ENCODE data around the gene PRSS57. TPM values are rescaled to one million over a fixed set of nuclear protein-coding genes. Genes with fewer than 3 reads are reported as not detected.

The PRSS57 gene
- total RNA-seq, 2 experiments from 2014 or later = not detected

GRCh38 chr19:656751-657559 is 38.3 kb downstream of the PRSS57 start:
- H3K4me3 Mint-ChIP-seq = no peak overlapping the region
- peaks cover 34% of the 10 kb centered on the region for H3K4me1 Mint-ChIP-seq
- H3K27ac Mint-ChIP-seq = peak overlapping the region; percentile 13
- peaks cover 29% of the 10 kb centered on the region for H3K36me3 Mint-ChIP-seq (ENCODE audit: low read depth)
- POLR2A ChIA-PET = no interaction called here
- no peak for DNase-seq
- H3K9me3 Mint-ChIP-seq = no peaks in the 10 kb centered on the region
- H3K27me3 Mint-ChIP-seq = no peaks in the 10 kb centered on the region
- CTCF ChIA-PET = no interaction called here

GRCh38 chr19:655691-656090 is 39.6 kb downstream of the PRSS57 start:
- Mint-ChIP-seq H3K36me3 (ENCODE audit: low read depth) (peaks cover 20% of the 10 kb centered on the region), H3K4me1 (peaks cover 33% of the 10 kb centered on the region), H3K4me3 (no peak overlapping the region), H3K9me3 (no peaks in the 10 kb centered on the region), H3K27me3 (no peaks in the 10 kb centered on the region), H3K27ac (no peak overlapping the region)
- POLR2A ChIA-PET = no interaction called here
- no peak for DNase-seq
- CTCF ChIA-PET = no interaction called here

DNA sequence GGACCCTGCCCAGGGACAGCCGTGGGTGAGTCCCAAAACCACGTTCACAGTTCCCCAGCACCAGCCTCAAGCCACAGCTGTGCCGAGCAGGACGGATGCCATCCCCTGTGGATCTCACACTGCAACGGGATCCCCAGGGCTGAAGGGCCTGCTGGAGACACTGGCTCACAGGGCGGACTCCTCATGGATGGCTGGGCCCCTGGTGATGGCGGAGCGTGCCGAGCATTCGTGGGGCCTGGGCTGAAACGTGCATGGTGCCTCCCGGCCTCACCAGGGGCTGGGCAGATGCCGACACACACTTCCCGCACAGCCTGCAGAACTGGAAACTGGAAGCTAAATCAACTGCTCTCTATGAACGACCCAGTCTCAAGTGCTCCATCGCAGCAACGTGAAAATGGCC is 41.8 kb downstream of the PRSS57 start:
- H3K36me3 Mint-ChIP-seq (ENCODE audit: low read depth) = peaks cover 17% of the 10 kb centered on the region
- DNase-seq = no peak
- H3K27ac Mint-ChIP-seq = no peak overlapping the region
- no peak overlapping the region for H3K4me3 Mint-ChIP-seq
- no peaks in the 10 kb centered on the region for H3K9me3 Mint-ChIP-seq
- peaks cover 14% of the 10 kb centered on the region for H3K4me1 Mint-ChIP-seq
- ChIA-PET CTCF (no interaction called here), POLR2A (no interaction called here)
- no peaks in the 10 kb centered on the region for H3K27me3 Mint-ChIP-seq

GRCh38 chr19:652467-653389 is 42.5 kb downstream of the PRSS57 start:
- H3K36me3 Mint-ChIP-seq (ENCODE audit: low read depth) = peaks cover 17% of the 10 kb centered on the region
- no peak overlapping the region for H3K4me3 Mint-ChIP-seq
- H3K27me3 Mint-ChIP-seq = no peaks in the 10 kb centered on the region
- no peak for DNase-seq
- H3K4me1 Mint-ChIP-seq = peaks cover 14% of the 10 kb centered on the region
- ChIA-PET POLR2A (no interaction called here), CTCF (no interaction called here)
- H3K27ac Mint-ChIP-seq = no peak overlapping the region
- no peaks in the 10 kb centered on the region for H3K9me3 Mint-ChIP-seq

DNA sequence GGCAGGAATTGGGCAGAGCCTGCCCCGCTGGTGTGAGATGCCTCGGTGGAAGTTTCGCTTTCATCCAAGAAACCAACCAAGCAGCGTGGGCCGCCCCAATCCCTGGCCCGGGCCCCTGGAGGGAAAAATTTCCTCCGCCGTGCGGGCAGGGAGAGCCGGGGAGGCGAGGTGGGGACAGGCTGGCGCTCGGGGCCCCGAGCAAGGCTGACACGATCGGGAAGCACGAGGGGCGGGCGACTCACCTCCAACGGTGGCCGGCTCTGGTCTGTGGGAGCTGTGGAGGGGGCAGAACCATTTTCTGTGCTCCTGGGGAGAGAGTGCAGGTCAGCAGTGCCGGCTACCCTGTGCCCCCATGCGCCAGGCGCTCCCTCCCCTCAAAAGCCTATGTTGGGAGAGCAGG is 43.3 kb downstream of the PRSS57 start:
- no peak for DNase-seq
- H3K27ac Mint-ChIP-seq = no peak overlapping the region
- peaks cover 13% of the 10 kb centered on the region for H3K4me1 Mint-ChIP-seq
- ChIA-PET CTCF (no interaction called here), POLR2A (no interaction called here)
- H3K4me3 Mint-ChIP-seq = no peak overlapping the region
- no peaks in the 10 kb centered on the region for H3K9me3 Mint-ChIP-seq
- no peaks in the 10 kb centered on the region for H3K27me3 Mint-ChIP-seq
- peaks cover 17% of the 10 kb centered on the region for H3K36me3 Mint-ChIP-seq (ENCODE audit: low read depth)

DNA sequence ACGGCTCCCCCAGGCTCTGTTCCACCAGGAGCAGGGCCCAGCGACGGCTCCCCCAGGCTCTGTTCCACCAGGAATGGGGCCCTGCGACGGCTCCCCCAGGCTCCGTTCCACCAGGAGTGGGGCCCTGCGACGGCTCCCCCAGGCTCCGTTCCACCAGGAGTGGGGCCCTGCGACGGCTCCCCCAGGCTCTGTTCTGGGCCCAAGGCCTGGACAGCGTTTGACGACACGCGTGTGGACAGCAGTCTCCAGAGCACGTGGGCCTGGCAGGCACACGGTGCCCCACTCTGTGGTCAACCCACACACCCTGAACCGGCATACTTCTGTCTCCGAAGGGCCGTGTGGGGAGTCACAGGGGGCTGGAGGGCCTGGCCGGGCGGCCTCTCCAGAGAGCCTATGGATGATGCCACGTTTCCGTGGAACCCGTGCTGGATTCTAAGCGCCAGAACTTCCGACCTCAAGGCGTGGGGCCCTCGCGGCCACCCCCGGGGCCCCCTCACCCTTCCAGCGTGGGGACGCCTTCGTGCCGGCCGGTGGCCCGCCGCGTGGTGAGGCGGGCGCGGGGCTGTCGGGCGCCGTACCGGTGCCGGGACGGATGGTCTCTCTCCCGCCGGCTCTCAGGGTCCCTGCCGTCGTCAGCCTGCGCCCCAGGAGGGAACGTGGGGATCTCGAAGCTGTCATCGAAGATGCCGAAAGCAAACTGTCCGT is 44.0 kb downstream of the PRSS57 start:
- Mint-ChIP-seq H3K27ac (no peak overlapping the region), H3K27me3 (no peaks in the 10 kb centered on the region), H3K9me3 (no peaks in the 10 kb centered on the region), H3K4me1 (peaks cover 13% of the 10 kb centered on the region), H3K36me3 (ENCODE audit: low read depth) (peaks cover 17% of the 10 kb centered on the region), H3K4me3 (no peak overlapping the region)
- DNase-seq = no peak
- ChIA-PET CTCF (interaction anchor here (1.5 kb wide), 1 partner anchor 66 kb away, joined by 3 read pairs; no protein-coding TSS in a partner anchor), POLR2A (no interaction called here)

DNA sequence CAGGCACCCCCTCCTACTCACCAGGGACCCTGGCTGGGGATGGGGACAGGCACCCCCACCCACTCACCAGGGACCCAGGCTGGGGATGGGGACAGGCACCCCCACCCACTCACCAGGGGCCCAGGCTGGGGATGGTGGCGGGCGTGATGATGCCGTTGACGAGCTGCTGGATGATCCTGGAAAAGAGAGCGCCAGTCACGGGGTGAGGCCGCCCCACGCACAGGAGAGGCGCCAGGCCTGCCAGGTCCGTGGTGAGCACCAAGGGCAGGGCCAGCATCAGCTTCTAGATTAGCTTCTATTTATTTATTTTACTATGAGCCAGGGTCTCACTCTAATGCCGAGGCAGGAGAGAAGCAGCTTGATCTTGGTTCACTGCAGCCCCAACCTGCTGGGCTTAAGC is 45.1 kb downstream of the PRSS57 start:
- DNase-seq = no peak
- Mint-ChIP-seq H3K4me1 (peaks cover 4% of the 10 kb centered on the region), H3K36me3 (ENCODE audit: low read depth) (peaks cover 16% of the 10 kb centered on the region), H3K9me3 (no peaks in the 10 kb centered on the region), H3K4me3 (no peak overlapping the region), H3K27ac (no peak overlapping the region), H3K27me3 (no peaks in the 10 kb centered on the region)
- CTCF ChIA-PET = interaction anchor here (1.5 kb wide), 1 partner anchor 65 kb away, joined by 3 read pairs; no protein-coding TSS in a partner anchor
- POLR2A ChIA-PET = no interaction called here

DNA sequence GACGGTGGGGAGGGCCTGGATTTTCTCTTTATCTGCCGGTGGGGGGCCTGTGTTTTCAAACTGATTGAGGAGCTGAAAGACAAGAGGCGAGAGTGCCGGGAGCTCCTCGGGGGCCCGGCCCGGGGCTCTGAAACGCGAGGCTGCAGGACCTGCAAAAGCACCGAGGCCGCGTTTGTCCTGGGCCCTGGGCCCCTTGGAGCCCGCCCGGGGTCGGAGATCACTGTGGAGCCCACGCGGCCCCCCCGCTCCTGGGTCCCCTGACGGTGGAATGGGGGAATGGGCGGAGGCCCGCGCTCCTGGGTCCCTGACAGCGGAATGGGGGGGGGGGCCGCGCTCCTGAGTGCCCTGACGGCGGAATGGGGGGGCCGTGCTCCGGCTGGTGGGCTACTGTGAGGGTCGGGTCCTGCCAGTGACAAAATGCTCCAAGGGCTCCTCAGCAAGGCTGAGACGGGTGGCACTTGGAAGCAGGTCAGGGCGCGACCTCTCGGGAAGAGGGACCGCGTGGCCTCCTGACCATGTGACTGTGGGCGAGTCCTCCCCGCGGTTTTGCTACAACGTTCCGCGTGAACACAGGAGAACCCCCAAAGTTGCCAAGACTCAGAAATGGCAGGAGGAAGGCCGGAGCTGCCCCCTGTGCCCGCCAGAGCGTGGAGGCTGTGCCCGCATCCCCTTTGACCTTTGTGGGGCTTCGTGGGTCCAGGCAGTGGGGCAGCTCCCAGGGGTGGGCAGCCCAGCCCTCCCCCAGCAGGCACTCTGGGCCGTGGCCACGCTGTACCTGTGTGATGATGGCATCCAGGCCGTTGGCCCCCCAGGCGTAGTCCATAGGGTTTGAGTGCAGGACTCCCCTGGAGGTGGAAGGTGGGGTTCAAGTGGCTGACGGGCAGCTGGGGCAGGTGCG is 46.1 kb downstream of the PRSS57 start:
- CTCF ChIA-PET = interaction anchor here (0.6 kb wide), 1 partner anchor 617 kb away, joined by 3 read pairs; no protein-coding TSS in a partner anchor

GRCh38 chr19:648305-648704 is 46.9 kb downstream of the PRSS57 start:
- no peak overlapping the region for H3K4me3 Mint-ChIP-seq

More for the DNA sequence above, 46.1 kb downstream of the PRSS57 start:
- Mint-ChIP-seq H3K27me3 (no peaks in the 10 kb centered on the region), H3K27ac (no peak overlapping the region), H3K4me1 (no peaks in the 10 kb centered on the region), H3K36me3 (ENCODE audit: low read depth) (peaks cover 11% of the 10 kb centered on the region), H3K4me3 (no peak overlapping the region), H3K9me3 (no peaks in the 10 kb centered on the region)
- no peak for DNase-seq
- POLR2A ChIA-PET = no interaction called here

GRCh38 chr19:647566-648284 is 47.5 kb downstream of the PRSS57 start:
- ChIA-PET CTCF (no interaction called here), POLR2A (no interaction called here)
- no peak for DNase-seq
- Mint-ChIP-seq H3K36me3 (ENCODE audit: low read depth) (peaks cover 6% of the 10 kb centered on the region), H3K4me1 (no peaks in the 10 kb centered on the region), H3K4me3 (no peak overlapping the region), H3K27ac (no peak overlapping the region), H3K27me3 (no peaks in the 10 kb centered on the region), H3K9me3 (no peaks in the 10 kb centered on the region)

More at GRCh38 chr19:648305-648704, 46.9 kb downstream of the PRSS57 start:
- no peak for DNase-seq
- Mint-ChIP-seq H3K36me3 (ENCODE audit: low read depth) (peaks cover 6% of the 10 kb centered on the region), H3K27me3 (no peaks in the 10 kb centered on the region), H3K27ac (no peak overlapping the region), H3K9me3 (no peaks in the 10 kb centered on the region), H3K4me1 (no peaks in the 10 kb centered on the region)
- ChIA-PET POLR2A (no interaction called here), CTCF (no interaction called here)

DNA sequence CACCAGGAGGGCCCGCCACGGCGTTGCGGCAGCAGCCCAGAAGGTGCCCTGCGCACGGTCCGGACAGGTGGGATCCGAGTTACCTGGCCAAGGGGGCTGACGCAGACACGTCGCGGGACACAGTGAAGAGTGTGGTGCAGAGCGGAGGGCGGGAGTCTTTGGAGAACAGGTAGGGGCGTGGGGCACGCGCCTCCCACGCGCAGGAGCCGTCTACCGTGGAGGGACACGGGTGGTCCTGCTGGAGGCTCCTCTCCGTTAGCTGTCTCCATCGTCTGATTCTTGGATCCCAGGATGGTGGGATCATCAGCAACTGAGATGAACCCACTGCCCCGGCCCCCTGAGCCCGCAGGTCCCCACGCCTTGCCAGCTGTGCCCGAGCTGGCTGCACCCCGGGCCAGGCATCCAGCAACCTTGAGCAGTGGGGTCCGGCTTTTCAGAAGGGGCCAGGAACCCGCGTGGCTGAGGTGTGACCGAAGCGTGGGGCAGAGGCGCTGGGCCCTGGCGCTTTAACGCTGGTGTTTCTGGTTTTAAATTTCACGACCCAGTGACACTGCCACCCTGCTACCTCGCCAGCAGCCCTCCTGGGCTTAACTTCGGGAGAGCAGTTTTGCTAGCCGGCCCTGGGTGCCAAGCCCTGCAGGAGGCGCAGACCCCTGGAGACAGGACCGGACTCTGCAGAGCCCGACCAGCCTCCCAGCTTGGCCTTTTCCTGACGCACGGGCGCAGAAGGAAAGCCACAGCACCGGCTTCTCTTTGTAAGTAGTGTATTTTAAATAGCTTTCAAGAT is 48.3 kb downstream of the PRSS57 start:
- POLR2A ChIA-PET = no interaction called here
- no peak overlapping the region for H3K4me3 Mint-ChIP-seq
- H3K27me3 Mint-ChIP-seq = no peaks in the 10 kb centered on the region
- H3K9me3 Mint-ChIP-seq = no peaks in the 10 kb centered on the region
- peaks cover 6% of the 10 kb centered on the region for H3K36me3 Mint-ChIP-seq (ENCODE audit: low read depth)
- no peaks in the 10 kb centered on the region for H3K4me1 Mint-ChIP-seq
- no peak overlapping the region for H3K27ac Mint-ChIP-seq
- DNase-seq = no peak
- CTCF ChIA-PET = no interaction called here

Measured in activated CD4-positive, alpha-beta T cell treated with anti-CD3 and anti-CD28 coated beads, Interleukin-2, amount 10 ng/mL, durations not matched to agents 7 days and 5 days (primary cell).